ENCODE results near the gene MGAT4B. TPM values are rescaled to one million over a fixed set of nuclear protein-coding genes. Genes with fewer than 3 reads are reported as not detected.
A peak's percentile ranks its signal among the peaks of the same experiment; 100 is the strongest.

Gene MGAT4B
- total and polyA plus RNA-seq, 2 of the 13 experiments (the other 11 are each of a cell fraction or from before 2014, with no cell fraction given): 93.5 to 130 TPM

- TF ChIP-seq HNF1B (CRISPR knock-in tag; IDR thresholded peaks at IDR 0.05) (no peak), TEAD3 (CRISPR knock-in tag; optimal IDR thresholded peaks at IDR 0.05; ENCODE audit: borderline replicate concordance) (no peak), HOXA9 (CRISPR knock-in tag; IDR thresholded peaks at IDR 0.05; ENCODE audit: borderline replicate concordance) (no peak; the same call in 1 of the 2 replicates), ZNF788 (CRISPR knock-in tag; IDR thresholded peaks at IDR 0.05; ENCODE audit: borderline replicate concordance) (no peak), MAX (IDR thresholded peaks at IDR 0.05) (peak; percentile 18; the same call in 1 of the 2 replicates), EEA1 (CRISPR knock-in tag; IDR thresholded peaks at IDR 0.05; ENCODE audit: borderline replicate concordance) (no peak), ZNF678 (CRISPR knock-in tag; IDR thresholded peaks at IDR 0.05) (no peak), TBP (CRISPR knock-in tag; IDR thresholded peaks at IDR 0.05) (0 out of 2 replicates have a peak, but pooled peaks have one; percentile 23), HDAC6 (IDR thresholded peaks at IDR 0.05; ENCODE audit: low read depth, low read length) (no peak), NKX3-1 (CRISPR knock-in tag; IDR thresholded peaks at IDR 0.05) (no peak), NFKBIZ (CRISPR knock-in tag; IDR thresholded peaks at IDR 0.05) (no peak), ZNF430 (CRISPR knock-in tag; IDR thresholded peaks at IDR 0.05) (0 out of 2 replicates have a peak, but pooled peaks have one; percentile 40), RFX3 (CRISPR knock-in tag; IDR thresholded peaks at IDR 0.05) (no peak), SIX1 (CRISPR knock-in tag; IDR thresholded peaks at IDR 0.05; ENCODE audit: borderline replicate concordance) (no peak), TSC22D2 (CRISPR knock-in tag; IDR thresholded peaks at IDR 0.05; ENCODE audit: borderline replicate concordance) (no peak), MYC (CRISPR knock-in tag; IDR thresholded peaks at IDR 0.05; ENCODE audit: borderline replicate concordance) (no peak), ZNF784 (CRISPR knock-in tag; IDR thresholded peaks at IDR 0.05; ENCODE audit: borderline replicate concordance) (no peak; the same call in none of the 2 replicates), NFRKB (IDR thresholded peaks at IDR 0.05) (no peak), ZNF816 (CRISPR knock-in tag; IDR thresholded peaks at IDR 0.05; ENCODE audit: borderline replicate concordance) (no peak), HNRNPL (IDR thresholded peaks at IDR 0.05; ENCODE audit: low read depth, low read length) (no peak), ZNF180 (CRISPR knock-in tag; IDR thresholded peaks at IDR 0.05; ENCODE audit: borderline replicate concordance, low read depth) (no peak)
- TF ChIP-seq, protein P1, sequence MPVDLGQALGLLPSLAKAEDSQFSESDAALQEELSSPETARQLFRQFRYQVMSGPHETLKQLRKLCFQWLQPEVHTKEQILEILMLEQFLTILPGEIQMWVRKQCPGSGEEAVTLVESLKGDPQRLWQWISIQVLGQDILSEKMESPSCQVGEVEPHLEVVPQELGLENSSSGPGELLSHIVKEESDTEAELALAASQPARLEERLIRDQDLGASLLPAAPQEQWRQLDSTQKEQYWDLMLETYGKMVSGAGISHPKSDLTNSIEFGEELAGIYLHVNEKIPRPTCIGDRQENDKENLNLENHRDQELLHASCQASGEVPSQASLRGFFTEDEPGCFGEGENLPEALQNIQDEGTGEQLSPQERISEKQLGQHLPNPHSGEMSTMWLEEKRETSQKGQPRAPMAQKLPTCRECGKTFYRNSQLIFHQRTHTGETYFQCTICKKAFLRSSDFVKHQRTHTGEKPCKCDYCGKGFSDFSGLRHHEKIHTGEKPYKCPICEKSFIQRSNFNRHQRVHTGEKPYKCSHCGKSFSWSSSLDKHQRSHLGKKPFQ (CRISPR knock-in tag; IDR thresholded peaks at IDR 0.05; ENCODE audit: insufficient replicate concordance): no peak
- TF ChIP-seq, protein P2, sequence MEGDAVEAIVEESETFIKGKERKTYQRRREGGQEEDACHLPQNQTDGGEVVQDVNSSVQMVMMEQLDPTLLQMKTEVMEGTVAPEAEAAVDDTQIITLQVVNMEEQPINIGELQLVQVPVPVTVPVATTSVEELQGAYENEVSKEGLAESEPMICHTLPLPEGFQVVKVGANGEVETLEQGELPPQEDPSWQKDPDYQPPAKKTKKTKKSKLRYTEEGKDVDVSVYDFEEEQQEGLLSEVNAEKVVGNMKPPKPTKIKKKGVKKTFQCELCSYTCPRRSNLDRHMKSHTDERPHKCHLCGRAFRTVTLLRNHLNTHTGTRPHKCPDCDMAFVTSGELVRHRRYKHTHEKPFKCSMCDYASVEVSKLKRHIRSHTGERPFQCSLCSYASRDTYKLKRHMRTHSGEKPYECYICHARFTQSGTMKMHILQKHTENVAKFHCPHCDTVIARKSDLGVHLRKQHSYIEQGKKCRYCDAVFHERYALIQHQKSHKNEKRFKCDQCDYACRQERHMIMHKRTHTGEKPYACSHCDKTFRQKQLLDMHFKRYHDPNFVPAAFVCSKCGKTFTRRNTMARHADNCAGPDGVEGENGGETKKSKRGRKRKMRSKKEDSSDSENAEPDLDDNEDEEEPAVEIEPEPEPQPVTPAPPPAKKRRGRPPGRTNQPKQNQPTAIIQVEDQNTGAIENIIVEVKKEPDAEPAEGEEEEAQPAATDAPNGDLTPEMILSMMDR (CRISPR knock-in tag; IDR thresholded peaks at IDR 0.05): 0 out of 2 replicates have a peak, but pooled peaks have one; percentile 14
- TF ChIP-seq, protein P3, sequence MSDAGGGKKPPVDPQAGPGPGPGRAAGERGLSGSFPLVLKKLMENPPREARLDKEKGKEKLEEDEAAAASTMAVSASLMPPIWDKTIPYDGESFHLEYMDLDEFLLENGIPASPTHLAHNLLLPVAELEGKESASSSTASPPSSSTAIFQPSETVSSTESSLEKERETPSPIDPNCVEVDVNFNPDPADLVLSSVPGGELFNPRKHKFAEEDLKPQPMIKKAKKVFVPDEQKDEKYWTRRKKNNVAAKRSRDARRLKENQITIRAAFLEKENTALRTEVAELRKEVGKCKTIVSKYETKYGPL (CRISPR knock-in tag; IDR thresholded peaks at IDR 0.05): no peak
These were observed 977 bp downstream of the MGAT4B start (continued) for GRCh38 chr5:179805529-179806249.

All from HepG2 (cell line).